Spleen (tissue), 11 donors: ENCODE data around the gene TCF7L2. TPM values are rescaled to one million over a fixed set of nuclear protein-coding genes. Genes with fewer than 3 reads are reported as not detected.

Experiments used
- DNase-seq: peaks from one replicate; pipeline ENCODE4 v3.0.0-alpha.2; 2020
- H3K27ac ChIP-seq, 8 donors: fragments of 200-600 bp; sonication (generic) in 7 of 8; 1 replicate in 4 of 8; 2 replicates in 4 of 8; pipeline versions ENCODE4 v1.5.0 to v1.8.0; 2016 to 2021; ENCODE audit warnings: inconsistent platforms in 4 of 8, mild to moderate bottlenecking in 4 of 8, moderate library complexity in 1 of 8
- H3K27me3 ChIP-seq, 7 donors: fragments of 200-600 bp; sonication (generic) in 6 of 7; replicated peaks in 1 of 7; 1 replicate in 4 of 7; 2 replicates in 3 of 7; pipeline versions ENCODE4 v1.5.0 to v1.8.0; 2016 to 2021; ENCODE audit warnings: inconsistent platforms in 3 of 7, mild to moderate bottlenecking in 1 of 7
- H3K36me3 ChIP-seq, 6 donors: fragments of 200-600 bp; sonication (generic) in 5 of 6; 1 replicate in 4 of 6; 2 replicates in 2 of 6; pipeline versions ENCODE4 v1.5.0 to v1.8.0; 2016 to 2021; ENCODE audit warnings: inconsistent platforms in 2 of 6
- H3K4me1 ChIP-seq, 6 donors: fragments of 200-600 bp; sonication (generic) in 5 of 6; 1 replicate in 3 of 6; 2 replicates in 3 of 6; pipeline versions ENCODE4 v1.5.0 to v1.8.0; 2016 to 2021; ENCODE audit warnings: inconsistent platforms in 3 of 6
- H3K4me3 ChIP-seq, 8 donors: fragments of 200-600 bp; sonication (generic) in 7 of 8; 1 replicate in 4 of 8; 2 replicates in 4 of 8; pipeline versions ENCODE4 v1.5.0 to v1.8.0; 2016 to 2021; ENCODE audit warnings: inconsistent platforms in 4 of 8, mild to moderate bottlenecking in 4 of 8, moderate library complexity in 2 of 8
- H3K9me3 ChIP-seq, 8 donors: fragments of 200-600 bp; sonication (generic) in 7 of 8; 1 replicate in 4 of 8; 2 replicates in 4 of 8; pipeline versions ENCODE4 v1.5.0 to v1.8.0; 2016 to 2021; ENCODE audit warnings: inconsistent platforms in 4 of 8
- CTCF ChIP-seq, 11 experiments: fragments of 200-600 bp in 7 of 11; fragments of 450-650 bp in 4 of 11; sonication (generic) in 4 of 11; IDR thresholded peaks in 8 of 11; conservative IDR thresholded peaks in 3 of 11; 1 replicate in 7 of 11; 2 replicates in 4 of 11; pipeline versions ENCODE4 v1.4.0 to v1.8.0; 2016 to 2021; ENCODE audit warnings: antibody characterized with exemption in 11 of 11, inconsistent platforms in 4 of 11, mild to moderate bottlenecking in 1 of 11
- POLR2A ChIP-seq, 3 donors: fragments of 450-650 bp; IDR thresholded peaks; one replicate each; pipeline ENCODE4 v1.5.1; 2017; ENCODE audit warnings: antibody characterized with exemption in 3 of 3, mild to moderate bottlenecking in 1 of 3
- POLR2AphosphoS5 ChIP-seq, 3 donors: sonication (generic); formaldehyde crosslinking; IDR thresholded peaks; one replicate each; pipeline ENCODE4 v1.5.1; 2017; ENCODE audit warnings: antibody characterized with exemption in 3 of 3
- WGBS, 5 donors: extraction: QIAGEN DNeasy Blood & Tissue Kit in 3 of 5; methylation state at CpG; one replicate each; pipeline versions ENCODE4 v1.1.5 to v1.1.7; 2013 to 2018; 5-methylcytosine and 5-hydroxymethylcytosine counted together
- intact Hi-C: fragments of 100-400 bp; cut with DNase I; formaldehyde crosslinking; loops from one replicate; pipeline ENCODE4 v1.15.0; 2023; ENCODE audit warnings: low total_unique reads
- polyA plus RNA-seq, 3 donors: library from polyadenylated mRNA; stranded (reverse); fragments of 200-250 nt; gene quantifications; one replicate each; pipeline ENCODE4 v1.2.1, GENCODE V29; 2013
- total RNA-seq, 7 donors: library from RNA; depleted of rRNA in 3 of 7; stranded (reverse); fragments of >200 nt in 3 of 7; fragmentation: NEBNext Ultra II Directional in 4 of 7; extraction: Animal tissue kit (Norgen Biotek cat#: 25700) in 4 of 7; gene quantifications; one replicate each; pipeline versions ENCODE4 v1.1.0 to v1.2.1, GENCODE V29; 2016 to 2021
- donor health status: healthy with polysubstance abuse.
- donor health status: DM: no; HTN: no; CAD: no; lungs with moderate emphysema.
- donor health status: DM: no; HTN: no; CAD: no.
- donor health status: Bipolar disorder and iron deficiency.
- donor health status: healthy.
- donor health status: DM: no; HTN: no; CAD: no.
- donor health status: DM: yes; HTN: yes; CAD: no.

TCF7L2 gene
- total and polyA plus RNA-seq, 10 donors: 4.6 to 85.6 (median 34.7) TPM

DNA sequence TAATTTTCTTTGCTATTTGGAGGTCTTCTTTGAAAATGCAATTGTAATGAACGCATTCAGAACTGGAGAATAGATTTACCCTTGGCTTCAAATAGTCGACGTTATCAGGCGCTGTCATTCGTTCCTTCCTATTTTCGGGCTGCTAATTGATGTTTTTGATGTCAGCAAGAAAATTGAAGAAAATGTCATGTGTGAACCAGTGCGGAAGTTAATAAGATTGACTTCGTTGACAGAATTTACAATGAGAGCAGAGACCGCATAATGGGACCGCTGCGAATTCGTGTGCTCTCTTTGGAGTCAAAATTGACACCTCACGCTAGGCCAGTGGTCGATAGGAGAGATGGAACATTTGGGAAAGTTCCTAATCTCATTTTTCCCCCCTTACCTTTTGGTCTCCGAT, 168.8 kb downstream of the TCF7L2 start:
- Histone ChIP-seq H3K4me3 (no peak overlapping the region), H3K9me3 (no peaks in the 10 kb centered on the region), H3K36me3 (no peaks in the 10 kb centered on the region), H3K27ac (no peak overlapping the region), H3K27me3 (no peaks in the 10 kb centered on the region), H3K4me1 (peaks cover 0 to 13% (median 2%) of the 10 kb centered on the region in 6 donors)
- TF ChIP-seq POLR2AphosphoS5 (IDR thresholded peaks at IDR 0.05) (no peak), CTCF (IDR thresholded peaks at IDR 0.05 in 8 of 11, conservative IDR thresholded peaks at IDR 0.05 in 3 of 11) (no peak), POLR2A (IDR thresholded peaks at IDR 0.05) (no peak)
- no peak for DNase-seq
- 93 to 96% (median 94%) methylated on average over 15 of the region's 15 CpGs for WGBS, 5 donors
- intact Hi-C loops: no loop called here

DNA sequence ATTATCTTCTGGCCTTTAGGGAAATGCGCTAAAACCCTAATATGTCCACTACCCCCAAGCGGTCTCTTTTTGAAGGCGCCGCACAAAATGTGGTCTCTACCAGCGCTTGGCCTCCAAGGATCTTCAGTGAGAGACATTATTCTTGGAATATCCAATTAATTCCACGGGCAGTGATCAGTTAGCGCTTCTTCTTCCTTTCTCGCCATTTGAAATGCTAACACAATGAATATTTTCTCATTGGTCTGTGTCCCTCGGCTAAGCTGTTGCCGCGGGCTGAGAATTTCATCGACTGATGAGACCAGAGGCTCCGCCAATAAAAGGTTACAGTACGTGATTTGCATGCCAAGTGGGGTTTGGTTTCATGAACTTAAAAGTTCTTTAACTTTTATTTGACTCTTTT, 169.8 kb downstream of the TCF7L2 start:
- no peak for DNase-seq
- TF ChIP-seq POLR2AphosphoS5 (IDR thresholded peaks at IDR 0.05): no peak
- no peak for TF ChIP-seq POLR2A (IDR thresholded peaks at IDR 0.05)
- no peak for TF ChIP-seq CTCF (IDR thresholded peaks at IDR 0.05 in 8 of 11, conservative IDR thresholded peaks at IDR 0.05 in 3 of 11)
- peaks cover 0 to 13% (median 2%) of the 10 kb centered on the region in 6 donors for H3K4me1 ChIP-seq
- no peak overlapping the region for H3K4me3 ChIP-seq
- 95 to 98% (median 97%) methylated on average over 14 of the region's 14 CpGs for WGBS, 5 donors
- H3K9me3 ChIP-seq: no peaks in the 10 kb centered on the region
- H3K27ac ChIP-seq: no peak overlapping the region
- intact Hi-C loops: loop anchor here (10.0 kb wide), 1 partner anchor 265 kb away; no protein-coding TSS in a partner anchor
- H3K27me3 ChIP-seq: peaks cover 0 to 3% (median 0%) of the 10 kb centered on the region in 7 donors
- H3K36me3 ChIP-seq: no peaks in the 10 kb centered on the region

GRCh38 chr10:113121153-113121552, 171.1 kb downstream of the TCF7L2 start:
- H3K27me3 ChIP-seq: peaks cover 0 to 12% (median 0%) of the 10 kb centered on the region in 7 donors
- H3K27ac ChIP-seq: no peak overlapping the region
- TF ChIP-seq POLR2AphosphoS5 (IDR thresholded peaks at IDR 0.05): no peak
- no peak for TF ChIP-seq CTCF (IDR thresholded peaks at IDR 0.05 in 8 of 11, conservative IDR thresholded peaks at IDR 0.05 in 3 of 11)
- no peak for TF ChIP-seq POLR2A (IDR thresholded peaks at IDR 0.05)
- no peaks in the 10 kb centered on the region for H3K36me3 ChIP-seq
- H3K9me3 ChIP-seq: no peaks in the 10 kb centered on the region
- DNase-seq: no peak
- H3K4me1 ChIP-seq: peaks cover 0 to 22% (median 3%) of the 10 kb centered on the region in 6 donors
- H3K4me3 ChIP-seq: no peak overlapping the region
- 40 to 52% (median 45%) methylated on average over 7 of the region's 7 CpGs for WGBS, 5 donors
- intact Hi-C loops: loop anchor here (10.0 kb wide), 1 partner anchor 264 kb away; no protein-coding TSS in a partner anchor

GRCh38 chr10:113122947-113123346, 172.9 kb downstream of the TCF7L2 start:
- intact Hi-C loops: loop anchor here (10.0 kb wide), 1 partner anchor 262 kb away; no protein-coding TSS in a partner anchor
- peaks cover 0 to 27% (median 0%) of the 10 kb centered on the region in 7 donors for H3K27me3 ChIP-seq

More at GRCh38 chr10:113122947-113123346, 172.9 kb downstream of the TCF7L2 start:
- Histone ChIP-seq H3K36me3 (no peaks in the 10 kb centered on the region), H3K27ac (no peak overlapping the region), H3K4me3 (no peak overlapping the region), H3K9me3 (no peaks in the 10 kb centered on the region), H3K4me1 (peaks cover 0 to 39% (median 13%) of the 10 kb centered on the region in 6 donors)
- no peak for TF ChIP-seq CTCF (IDR thresholded peaks at IDR 0.05 in 8 of 11, conservative IDR thresholded peaks at IDR 0.05 in 3 of 11)
- no peak for TF ChIP-seq POLR2A (IDR thresholded peaks at IDR 0.05)
- no peak for TF ChIP-seq POLR2AphosphoS5 (IDR thresholded peaks at IDR 0.05)
- 94 to 97% (median 95%) methylated on average over 9 of the region's 9 CpGs for WGBS, 5 donors
- no peak for DNase-seq
